ENCODE results near the gene LRMDA.
"Not testable (repeated sequence)": the region's sequence is repeated elsewhere in the genome, so short reads cannot be mapped to it uniquely, and the experiment has no call there.

LRMDA gene

GRCh38 chr10:76554478-76554877 is 1123.1 kb downstream of the LRMDA start:
- DNase-seq = no peak

GRCh38 chr10:76555067-76555670 is 1123.7 kb downstream of the LRMDA start:
- DNase-seq = no peak

GRCh38 chr10:76557366-76557765 is 1125.9 kb downstream of the LRMDA start:
- DNase-seq = no peak

- no peak for DNase-seq
Measured at GRCh38 chr10:76558586-76558985, 1127.2 kb downstream of the LRMDA start.

- no peak for DNase-seq
Measured at GRCh38 chr10:76558996-76559891, 1127.8 kb downstream of the LRMDA start.

- DNase-seq = no peak
Measured at GRCh38 chr10:76559892-76560220, 1128.4 kb downstream of the LRMDA start.

- DNase-seq = no peak
Measured at GRCh38 chr10:76560338-76560737, 1128.9 kb downstream of the LRMDA start.

- DNase-seq = no peak
Measured at GRCh38 chr10:76563286-76563685, 1131.9 kb downstream of the LRMDA start.

- no peak for DNase-seq
Measured at GRCh38 chr10:76572021-76572420, 1140.6 kb downstream of the LRMDA start.

- no peak for DNase-seq
Measured at GRCh38 chr10:76576276-76576962, 1145.0 kb downstream of the LRMDA start.

GRCh38 chr10:76577455-76577854 is 1146.0 kb downstream of the LRMDA start:
- no peak for DNase-seq

- DNase-seq = no peak
Measured at GRCh38 chr10:76581506-76582256, 1150.3 kb downstream of the LRMDA start.

- DNase-seq = no peak
Measured at GRCh38 chr10:76582531-76582930, 1151.1 kb downstream of the LRMDA start.

GRCh38 chr10:76583711-76584161 is 1152.3 kb downstream of the LRMDA start:
- DNase-seq = no peak

GRCh38 chr10:76584466-76584865 is 1153.0 kb downstream of the LRMDA start:
- not testable (repeated sequence) for DNase-seq

Measured in CD4-positive, alpha-beta T cell treated with Interleukin-10 for 1 hour (primary cell).